Measurements from ENCODE around the gene TECTA. TPM values are rescaled to one million over a fixed set of nuclear protein-coding genes. Genes with fewer than 3 reads are reported as not detected.

The TECTA gene
- polyA plus RNA-seq, 1 of the 3 experiments (the other 2 are of a cell fraction): 0.58 TPM

GRCh38 chr11:121191818-121192217 lies 90.8 kb downstream of the TECTA start:
- no peak for DNase-seq
- Histone ChIP-seq H3K27ac (ENCODE audit: low read depth in 2 of 2, low read length in 1 of 2) (no peak overlapping the region), H3K9me2 (no peaks in the 10 kb centered on the region), H3K79me2 (ENCODE audit: insufficient read depth) (no peaks in the 10 kb centered on the region), H4K20me1 (ENCODE audit: insufficient read depth) (no peaks in the 10 kb centered on the region), H3K4me1 (ENCODE audit: control insufficient read depth in 1 of 2, insufficient read depth in 2 of 2, low read depth in 1 of 2, low read length in 1 of 2) (peaks cover 0 to 2% of the 10 kb centered on the region in 2 experiments; a peak in 1 of 4 replicates), H3K9ac (no peak overlapping the region), H3F3A (replicated peaks; ENCODE audit: insufficient read depth) (no peaks in the 10 kb centered on the region), H3K4me3 (ENCODE audit: low read depth in 2 of 2, low read length in 1 of 2) (no peak overlapping the region), H3K27me3 (ENCODE audit: insufficient read depth) (no peaks in the 10 kb centered on the region), H2AFZ (ENCODE audit: low read depth) (no peak overlapping the region), H3K36me3 (replicated peaks in 1 of 2; ENCODE audit: control insufficient read depth in 1 of 2, insufficient read depth in 2 of 2, low read length in 1 of 2) (no peaks in the 10 kb centered on the region), H3K9me3 (no peaks in the 10 kb centered on the region), H3K4me2 (no peak overlapping the region)
- WGBS (ENCODE audit: low lambda C conversion rate): 67% methylated on average over 5 of the region's 5 CpGs
- TF ChIP-seq CHD2 (IDR thresholded peaks at IDR 0.05; ENCODE audit: low read length, partially characterized antibody) (no peak), CTCF (IDR thresholded peaks at IDR 0.05) (no peak), JUND (IDR thresholded peaks at IDR 0.05) (no peak), USF1 (IDR thresholded peaks at IDR 0.05; ENCODE audit: borderline replicate concordance, low read depth) (no peak), RXRA (IDR thresholded peaks at IDR 0.05; ENCODE audit: borderline replicate concordance, low read depth) (no peak), NRF1 (IDR thresholded peaks at IDR 0.05; ENCODE audit: low read depth, low read length) (no peak), ELF1 (IDR thresholded peaks at IDR 0.05) (no peak), RAD21 (IDR thresholded peaks at IDR 0.05; ENCODE audit: low read length) (no peak), SIN3A (IDR thresholded peaks at IDR 0.05; ENCODE audit: borderline replicate concordance, low read depth, low read length) (no peak), IRF3 (IDR thresholded peaks at IDR 0.05; ENCODE audit: low read depth, low read length) (no peak), EZH2phosphoT487 (IDR thresholded peaks at IDR 0.05; ENCODE audit: borderline replicate concordance, low read depth) (no peak), MXI1 (IDR thresholded peaks at IDR 0.05; ENCODE audit: low read depth, low read length) (no peak), RCOR1 (IDR thresholded peaks at IDR 0.05; ENCODE audit: low read length) (no peak), FOXM1 (IDR thresholded peaks at IDR 0.05; ENCODE audit: low read depth) (no peak), TEAD4 (IDR thresholded peaks at IDR 0.05; ENCODE audit: borderline replicate concordance, insufficient read depth) (no peak), POLR2AphosphoS5 (IDR thresholded peaks at IDR 0.05; ENCODE audit: low read depth, low read length) (no peak), PBX3 (IDR thresholded peaks at IDR 0.05) (no peak), USF2 (IDR thresholded peaks at IDR 0.05; ENCODE audit: borderline replicate concordance, low read depth, low read length) (no peak), GATA2 (CRISPR knock-in tag; IDR thresholded peaks at IDR 0.05) (no peak)
- POLR2A ChIA-PET: no interaction called here
- CTCF ChIA-PET: interaction anchor here (0.6 to 2.4 kb wide), 7 partner anchors 11 to 681 kb away, joined by 3 to 10 read pairs (median 3); partner anchors contain the start of gene GRIK4
